Activated B cell treated with CpG ODN at 0.5 μM for 24 hours (primary cell): ENCODE results near the gene CHN2. TPM values are rescaled to one million over a fixed set of nuclear protein-coding genes. Genes with fewer than 3 reads are reported as not detected.

ENCODE experiments used
- ATAC-seq: fragments of 200-7000 bp; cut with Tn5 transposase; one replicate; pipeline ENCODE4 v1.10.0; 2021; ENCODE audit warnings: low read depth, mild to moderate bottlenecking, moderate library complexity
- CTCF ChIA-PET: fragments of 350-600 bp; sonication (Branson Sonifier 250); formaldehyde crosslinking; loops from one replicate; lab custom pipeline; 2021; ENCODE audit warnings: antibody characterized with exemption; lab: Charles Lee
- POLR2A ChIA-PET: fragments of 350-600 bp; sonication (Branson Sonifier 250); formaldehyde crosslinking; loops from one replicate; lab custom pipeline; 2021; ENCODE audit warnings: antibody characterized with exemption; lab: Charles Lee
- DNase-seq: peaks from one replicate; pipeline ENCODE4 v3.0.0; 2022
- H3K27ac Mint-ChIP-seq: one replicate; pipeline ENCODE4 v1.8.0; 2020; ENCODE audit warnings: mixed read lengths
- H3K27me3 Mint-ChIP-seq: one replicate; pipeline ENCODE4 v1.8.0; 2021; ENCODE audit warnings: mixed read lengths
- H3K36me3 Mint-ChIP-seq: one replicate; pipeline ENCODE4 v1.8.0; 2021; ENCODE audit warnings: low read depth, mixed read lengths
- H3K4me1 Mint-ChIP-seq: one replicate; pipeline ENCODE4 v1.8.0; 2021; ENCODE audit warnings: mixed read lengths
- H3K4me3 Mint-ChIP-seq: one replicate; pipeline ENCODE4 v1.8.0; 2020; ENCODE audit warnings: mild to moderate bottlenecking, mixed read lengths
- H3K9me3 Mint-ChIP-seq: one replicate; pipeline ENCODE4 v1.8.0; 2020; ENCODE audit warnings: mixed read lengths
- CTCF ChIP-seq: fragments of 200-600 bp; IDR thresholded peaks from one replicate; pipeline ENCODE4 v1.8.0; 2022; ENCODE audit warnings: antibody characterized with exemption, mild to moderate bottlenecking
- intact Hi-C: fragments of 100-400 bp; cut with micrococcal nuclease; formaldehyde crosslinking; loops from one replicate; pipeline ENCODE4 v1.15.1; 2024
- total RNA-seq: library from RNA; stranded (reverse); gene quantifications from 2 replicates; pipeline ENCODE4 v1.2.3, GENCODE V29; 2022

Gene CHN2
- total RNA-seq, 1 donor from 2014 or later = 1.8 TPM

GRCh38 chr7:29391262-29391661 lies 196.7 kb downstream of the CHN2 start:
- intact Hi-C loops = no loop called here
- Mint-ChIP-seq H3K4me1 (no peaks in the 10 kb centered on the region), H3K27ac (no peak overlapping the region), H3K9me3 (no peaks in the 10 kb centered on the region), H3K27me3 (peaks cover 9% of the 10 kb centered on the region), H3K4me3 (no peak overlapping the region), H3K36me3 (no peaks in the 10 kb centered on the region)
- ChIA-PET CTCF (no interaction called here), POLR2A (no interaction called here)
- no peak for DNase-seq
- TF ChIP-seq CTCF = no peak
- ATAC-seq = no peak

- ATAC-seq = no peak
- no peak for DNase-seq
- intact Hi-C loops = no loop called here
- no peaks in the 10 kb centered on the region for H3K9me3 Mint-ChIP-seq
- H3K4me3 Mint-ChIP-seq = no peak overlapping the region
- peaks cover 10% of the 10 kb centered on the region for H3K27me3 Mint-ChIP-seq
- H3K4me1 Mint-ChIP-seq = no peaks in the 10 kb centered on the region
- no peaks in the 10 kb centered on the region for H3K36me3 Mint-ChIP-seq
- ChIA-PET POLR2A (no interaction called here), CTCF (no interaction called here)
- no peak overlapping the region for H3K27ac Mint-ChIP-seq
- TF ChIP-seq CTCF = no peak
Observed at GRCh38 chr7:29394321-29394720, 199.7 kb downstream of the CHN2 start.

GRCh38 chr7:29396563-29396962 lies 202.0 kb downstream of the CHN2 start:
- no peak for ATAC-seq
- no peak for DNase-seq
- ChIA-PET CTCF (no interaction called here), POLR2A (no interaction called here)
- Mint-ChIP-seq H3K9me3 (no peaks in the 10 kb centered on the region), H3K27ac (no peak overlapping the region), H3K36me3 (no peaks in the 10 kb centered on the region), H3K4me1 (no peaks in the 10 kb centered on the region), H3K27me3 (peaks cover 8% of the 10 kb centered on the region), H3K4me3 (no peak overlapping the region)
- TF ChIP-seq CTCF = no peak
- intact Hi-C loops = no loop called here

- intact Hi-C loops = no loop called here
- Mint-ChIP-seq H3K9me3 (no peaks in the 10 kb centered on the region), H3K27ac (no peak overlapping the region), H3K4me3 (no peak overlapping the region), H3K27me3 (peaks cover 7% of the 10 kb centered on the region), H3K36me3 (no peaks in the 10 kb centered on the region), H3K4me1 (no peaks in the 10 kb centered on the region)
- ChIA-PET POLR2A (no interaction called here), CTCF (no interaction called here)
- ATAC-seq (no peak), DNase-seq (no peak)
- no peak for TF ChIP-seq CTCF
Observed at GRCh38 chr7:29397398-29397797, 202.8 kb downstream of the CHN2 start.

- H3K27ac Mint-ChIP-seq = no peak overlapping the region
- POLR2A ChIA-PET = no interaction called here
- intact Hi-C loops = no loop called here
- DNase-seq (no peak), ATAC-seq (no peak)
- H3K4me3 Mint-ChIP-seq = no peak overlapping the region
- H3K36me3 Mint-ChIP-seq = no peaks in the 10 kb centered on the region
- TF ChIP-seq CTCF = no peak
- H3K27me3 Mint-ChIP-seq = peaks cover 7% of the 10 kb centered on the region
- H3K9me3 Mint-ChIP-seq = no peaks in the 10 kb centered on the region
- CTCF ChIA-PET = no interaction called here
- H3K4me1 Mint-ChIP-seq = no peaks in the 10 kb centered on the region
Observed at GRCh38 chr7:29398011-29398410, 203.4 kb downstream of the CHN2 start.
